HUES48 (cell line): ENCODE data around the gene CADM4.
"Not testable (repeated sequence)": the region's sequence is repeated elsewhere in the genome, so short reads cannot be mapped to it uniquely, and the experiment has no call there.

Source experiments
- H3K27ac ChIP-seq: one replicate; pipeline ENCODE4 v1.7.0; 2013; ENCODE audit warnings: low read depth, low read length, inconsistent platforms
- H3K27me3 ChIP-seq: 2 replicates; pipeline ENCODE4 v1.6.1; 2013; ENCODE audit warnings: mild to moderate bottlenecking, low read length; ENCODE audit not compliant: control insufficient read depth, insufficient read depth
- H3K36me3 ChIP-seq: 2 replicates; pipeline ENCODE4 v1.6.1; 2013; ENCODE audit warnings: low read length; ENCODE audit not compliant: control insufficient read depth, insufficient read depth
- H3K4me1 ChIP-seq: 2 replicates; pipeline ENCODE4 v1.6.1; 2013; ENCODE audit warnings: mild to moderate bottlenecking, low read length; ENCODE audit not compliant: control insufficient read depth, insufficient read depth
- H3K4me3 ChIP-seq: 2 replicates; pipeline ENCODE4 v1.5.1; 2013; ENCODE audit warnings: mild to moderate bottlenecking, low read depth, low read length
- H3K9ac ChIP-seq: 2 replicates; pipeline ENCODE4 v1.6.1; 2013; ENCODE audit warnings: mild to moderate bottlenecking, low read depth, low read length, moderate library complexity
- H3K9me3 ChIP-seq: 2 replicates; pipeline ENCODE4 v1.6.1; 2013; ENCODE audit warnings: low read length; ENCODE audit not compliant: control insufficient read depth, insufficient read depth

The CADM4 gene

DNA sequence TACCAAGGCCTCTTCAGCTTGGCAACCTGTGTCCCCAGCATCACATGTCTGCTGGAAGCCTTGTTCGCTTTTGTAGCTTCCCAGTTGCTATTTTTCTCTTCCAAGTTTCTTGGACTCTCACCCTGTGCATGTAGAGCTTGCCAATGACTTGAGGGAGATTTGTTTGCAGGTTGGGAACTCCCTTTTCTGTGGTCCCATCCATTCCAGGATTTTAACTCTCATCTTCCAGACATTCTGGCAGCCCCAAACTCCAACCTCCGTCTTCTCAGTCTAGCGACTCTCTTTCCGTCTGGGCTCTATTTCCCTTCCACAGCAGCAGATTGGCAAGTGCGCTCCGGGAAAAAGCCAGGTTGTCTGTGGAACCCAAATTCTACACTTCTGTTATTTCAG, 21.3 kb upstream of the CADM4 start:
- H3K27ac ChIP-seq: no peak overlapping the region
- H3K9me3 ChIP-seq: no peaks in the 10 kb centered on the region
- no peak overlapping the region for H3K9ac ChIP-seq
- no peak overlapping the region for H3K4me3 ChIP-seq
- peaks cover 26% of the 10 kb centered on the region for H3K36me3 ChIP-seq
- H3K4me1 ChIP-seq: no peaks in the 10 kb centered on the region
- no peaks in the 10 kb centered on the region for H3K27me3 ChIP-seq

- Histone ChIP-seq H3K4me1 (no peaks in the 10 kb centered on the region), H3K9me3 (no peaks in the 10 kb centered on the region), H3K9ac (no peak overlapping the region), H3K27me3 (no peaks in the 10 kb centered on the region), H3K27ac (no peak overlapping the region), H3K4me3 (no peak overlapping the region), H3K36me3 (peaks cover 30% of the 10 kb centered on the region)
These were observed 20.8 kb upstream of the CADM4 start for GRCh38 chr19:43660301-43660970.

GRCh38 chr19:43658494-43658893, 18.8 kb upstream of the CADM4 start:
- H3K4me1 ChIP-seq: no peaks in the 10 kb centered on the region
- H3K27ac ChIP-seq: no peak overlapping the region
- no peak overlapping the region for H3K4me3 ChIP-seq
- peaks cover 33% of the 10 kb centered on the region for H3K36me3 ChIP-seq
- H3K9me3 ChIP-seq: no peaks in the 10 kb centered on the region
- H3K9ac ChIP-seq: no peak overlapping the region
- H3K27me3 ChIP-seq: no peaks in the 10 kb centered on the region

- no peak overlapping the region for H3K27ac ChIP-seq
- H3K4me1 ChIP-seq: no peaks in the 10 kb centered on the region
- H3K27me3 ChIP-seq: no peaks in the 10 kb centered on the region
- peaks cover 35% of the 10 kb centered on the region for H3K36me3 ChIP-seq
- no peak overlapping the region for H3K9ac ChIP-seq
- no peak overlapping the region for H3K4me3 ChIP-seq
- H3K9me3 ChIP-seq: no peaks in the 10 kb centered on the region
These were observed 18.4 kb upstream of the CADM4 start for GRCh38 chr19:43658001-43658400.

GRCh38 chr19:43656436-43656835, 16.8 kb upstream of the CADM4 start:
- H3K4me1 ChIP-seq: no peaks in the 10 kb centered on the region
- no peak overlapping the region for H3K4me3 ChIP-seq
- H3K36me3 ChIP-seq: peaks cover 43% of the 10 kb centered on the region

DNA sequence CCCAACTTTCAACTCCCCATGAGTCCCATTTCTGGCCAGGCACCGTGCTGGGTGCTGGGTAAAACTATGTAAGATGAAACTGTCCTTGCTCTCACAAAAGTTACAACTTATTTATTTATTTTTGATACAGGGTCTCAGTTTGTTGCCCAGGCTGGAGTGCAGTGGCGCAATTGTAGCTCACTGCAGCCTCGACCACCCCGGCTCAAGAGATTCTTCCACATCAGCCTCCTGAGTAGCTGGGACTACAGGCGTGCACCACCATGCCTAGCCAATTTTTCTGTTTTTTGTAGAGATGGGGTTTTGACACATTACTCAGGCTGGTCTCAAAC, 12.9 kb upstream of the CADM4 start:
- peaks cover 41% of the 10 kb centered on the region for H3K36me3 ChIP-seq
- H3K9ac ChIP-seq: no peak overlapping the region
- no peaks in the 10 kb centered on the region for H3K4me1 ChIP-seq
- no peaks in the 10 kb centered on the region for H3K27me3 ChIP-seq
- H3K4me3 ChIP-seq: no peak overlapping the region
- no peaks in the 10 kb centered on the region for H3K9me3 ChIP-seq
- H3K27ac ChIP-seq: no peak overlapping the region

More at GRCh38 chr19:43656436-43656835, 16.8 kb upstream of the CADM4 start:
- Histone ChIP-seq H3K27me3 (no peaks in the 10 kb centered on the region), H3K9ac (no peak overlapping the region), H3K27ac (no peak overlapping the region), H3K9me3 (no peaks in the 10 kb centered on the region)

GRCh38 chr19:43651758-43652545, 12.3 kb upstream of the CADM4 start:
- Histone ChIP-seq H3K9me3 (no peaks in the 10 kb centered on the region), H3K4me3 (no peak overlapping the region), H3K27ac (no peak overlapping the region), H3K36me3 (peaks cover 41% of the 10 kb centered on the region), H3K4me1 (no peaks in the 10 kb centered on the region), H3K27me3 (no peaks in the 10 kb centered on the region), H3K9ac (no peak overlapping the region)

GRCh38 chr19:43650276-43650675, 10.6 kb upstream of the CADM4 start:
- H3K9me3 ChIP-seq, H3K4me1 ChIP-seq, H3K4me3 ChIP-seq, H3K9ac ChIP-seq, H3K27me3 ChIP-seq, H3K27ac ChIP-seq: not testable (repeated sequence)
- H3K36me3 ChIP-seq: peaks cover 28% of the 10 kb centered on the region

GRCh38 chr19:43649514-43649913, 9.9 kb upstream of the CADM4 start:
- H3K27me3 ChIP-seq: no peaks in the 10 kb centered on the region
- H3K9ac ChIP-seq: no peak overlapping the region
- H3K27ac ChIP-seq: no peak overlapping the region
- peaks cover 21% of the 10 kb centered on the region for H3K36me3 ChIP-seq
- no peaks in the 10 kb centered on the region for H3K4me1 ChIP-seq
- H3K4me3 ChIP-seq: no peak overlapping the region
- H3K9me3 ChIP-seq: no peaks in the 10 kb centered on the region

- Histone ChIP-seq H3K9me3 (no peaks in the 10 kb centered on the region), H3K27me3 (no peaks in the 10 kb centered on the region), H3K36me3 (peaks cover 20% of the 10 kb centered on the region), H3K4me1 (no peaks in the 10 kb centered on the region), H3K27ac (no peak overlapping the region), H3K4me3 (no peak overlapping the region), H3K9ac (no peak overlapping the region)
These were observed 9.0 kb upstream of the CADM4 start for GRCh38 chr19:43648633-43649032.

DNA sequence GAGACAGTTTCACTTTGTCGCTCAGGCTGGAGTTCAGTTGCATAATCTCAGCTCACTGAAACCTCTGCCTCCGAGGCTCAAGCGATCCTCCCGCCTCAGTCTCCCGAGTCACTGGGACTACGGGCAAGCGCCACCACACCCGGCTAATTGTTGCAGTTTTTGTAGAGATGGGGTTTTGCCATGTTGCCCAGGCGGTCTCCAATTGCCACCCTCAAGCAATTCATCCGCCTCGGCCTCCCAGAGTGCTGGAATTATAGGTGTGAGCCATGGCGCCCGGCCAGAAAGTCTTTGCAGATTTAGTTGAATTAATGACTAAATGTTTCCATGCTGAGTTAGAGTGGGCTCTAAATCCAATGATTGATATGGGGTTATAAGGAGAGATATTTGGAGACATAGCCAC, 4.5 kb upstream of the CADM4 start:
- Histone ChIP-seq H3K4me1 (peaks cover under 1% of the 10 kb centered on the region; the same call in 1 of the 2 replicates), H3K9me3 (no peaks in the 10 kb centered on the region), H3K27ac (no peak overlapping the region), H3K36me3 (peaks cover 9% of the 10 kb centered on the region; the same call in 1 of the 2 replicates), H3K4me3 (no peak overlapping the region), H3K9ac (no peak overlapping the region), H3K27me3 (peaks cover 23% of the 10 kb centered on the region)
